NCI-H187 (cell line): Measurements from ENCODE around the gene MESP1.

Source experiments
- DNase-seq, 2 experiments: peaks; one replicate each; lab custom pipeline; 2025; lab: John Stamatoyannopoulos, UW

The MESP1 gene

DNA sequence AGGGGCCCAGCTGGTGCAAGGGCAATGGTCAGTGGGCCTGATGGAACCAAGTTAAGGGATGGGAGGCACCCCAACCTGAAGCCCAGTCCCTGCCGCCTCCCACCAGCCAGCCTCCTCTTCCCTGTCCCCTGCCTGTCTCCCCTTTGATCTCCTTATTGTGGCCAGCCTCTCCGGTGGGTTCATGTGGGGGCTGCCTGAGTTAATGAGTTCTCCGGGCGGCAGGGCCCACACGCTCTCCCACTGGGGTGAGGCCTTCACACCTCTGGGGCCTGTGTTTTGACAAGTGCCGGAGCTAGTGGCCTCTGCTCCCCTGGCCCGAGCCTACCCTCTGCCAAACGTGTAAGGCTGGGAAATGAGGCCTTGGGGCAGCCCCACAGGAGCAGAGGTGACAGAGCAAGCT is 7.2 kb upstream of the MESP1 start:
- no peak for DNase-seq

DNA sequence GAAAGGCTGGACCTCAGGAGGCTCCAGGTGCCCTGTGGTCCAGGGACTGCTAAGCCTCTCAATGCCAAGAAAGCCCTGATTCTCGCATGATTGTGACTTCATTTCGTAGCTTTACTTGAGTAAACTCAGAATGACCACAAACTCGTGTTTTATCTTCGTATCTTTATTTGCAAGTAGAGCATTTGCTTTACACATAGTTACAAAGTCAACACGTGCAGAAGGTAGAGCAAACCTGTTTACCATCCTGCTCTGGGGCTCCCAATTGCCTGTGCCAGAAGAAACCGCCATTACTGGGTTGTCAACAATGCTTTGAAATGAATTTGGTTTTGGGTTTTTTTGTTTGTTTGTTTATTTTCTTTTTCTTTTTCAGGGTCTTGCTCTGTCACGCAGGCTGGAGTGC is 5.8 kb upstream of the MESP1 start:
- no peak for DNase-seq

DNA sequence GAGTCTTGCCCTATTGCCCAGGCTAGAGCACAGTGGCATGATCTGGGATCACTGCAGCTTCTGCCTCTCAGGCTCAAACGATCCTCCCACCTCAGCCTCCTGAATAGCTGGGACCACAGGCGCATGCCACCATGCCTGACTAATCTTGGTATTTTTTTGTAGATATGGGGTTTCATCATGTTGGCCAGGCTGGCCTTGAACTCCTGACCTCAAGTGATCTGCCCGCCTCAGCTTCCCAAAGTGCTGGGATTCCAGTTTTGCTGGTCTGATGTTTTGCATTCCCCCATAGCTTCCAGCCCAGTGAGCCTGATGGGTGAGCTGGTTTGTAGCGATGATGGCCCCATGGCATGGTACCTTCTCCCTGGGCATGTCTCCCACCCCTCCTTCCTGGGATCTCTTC is 4.7 kb upstream of the MESP1 start:
- DNase-seq: no peak

DNA sequence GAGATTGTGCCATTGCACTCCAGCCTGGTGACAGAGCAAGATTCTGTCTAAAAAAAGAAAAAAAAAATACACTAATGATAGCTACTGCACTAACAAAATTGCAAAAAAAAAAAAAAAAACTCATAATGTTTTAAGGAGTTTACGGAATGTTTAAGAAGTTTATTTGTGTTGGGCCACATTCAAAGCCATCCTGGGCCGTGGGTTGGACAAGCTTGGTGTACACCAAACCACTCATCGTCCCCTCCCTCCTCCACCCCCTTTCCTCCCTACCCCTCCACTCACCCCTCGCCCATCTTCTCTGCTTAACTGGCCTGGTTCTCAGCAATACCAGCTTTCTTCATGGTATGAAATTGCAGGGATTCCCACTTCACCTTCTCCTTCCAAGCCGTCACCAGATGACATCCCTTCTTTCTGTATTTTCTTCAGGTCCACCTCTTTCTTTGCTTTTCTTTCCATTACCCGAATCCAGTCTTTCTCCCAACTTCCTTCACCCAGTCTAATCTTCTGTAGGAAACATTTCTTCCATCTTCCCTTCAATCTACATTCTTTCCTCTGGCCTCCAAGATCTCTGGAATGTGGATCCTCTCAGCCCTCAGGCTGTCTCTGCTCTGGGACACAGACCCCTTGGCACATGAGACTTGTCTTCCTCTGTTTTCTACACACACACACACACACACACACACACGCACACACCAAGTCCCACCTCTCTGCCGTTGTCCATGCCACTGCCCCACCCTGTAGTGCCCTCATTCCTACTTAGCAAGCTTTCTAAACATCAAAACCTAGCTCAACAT is 3.5 kb upstream of the MESP1 start:
- DNase-seq: no peak

DNA sequence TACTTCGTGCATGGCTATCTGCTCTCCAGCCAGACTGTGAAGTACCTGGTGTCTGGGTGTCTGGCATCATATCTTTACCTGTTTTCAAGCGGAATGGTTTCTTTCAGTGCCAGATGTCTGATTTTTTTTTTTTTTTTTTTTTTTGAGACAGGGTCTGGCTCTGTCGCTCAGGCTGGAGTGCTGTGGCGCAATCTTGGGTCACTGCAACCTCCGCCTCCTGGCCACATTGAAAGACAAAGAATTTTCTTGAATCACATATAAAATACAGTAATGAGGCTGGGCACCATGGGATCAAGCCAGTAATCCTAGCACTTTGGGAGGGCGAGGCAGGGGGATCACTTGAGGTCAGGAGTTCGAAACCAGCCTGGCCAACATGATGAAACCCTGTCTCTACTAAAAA is 2.8 kb upstream of the MESP1 start:
- DNase-seq: no peak

DNA sequence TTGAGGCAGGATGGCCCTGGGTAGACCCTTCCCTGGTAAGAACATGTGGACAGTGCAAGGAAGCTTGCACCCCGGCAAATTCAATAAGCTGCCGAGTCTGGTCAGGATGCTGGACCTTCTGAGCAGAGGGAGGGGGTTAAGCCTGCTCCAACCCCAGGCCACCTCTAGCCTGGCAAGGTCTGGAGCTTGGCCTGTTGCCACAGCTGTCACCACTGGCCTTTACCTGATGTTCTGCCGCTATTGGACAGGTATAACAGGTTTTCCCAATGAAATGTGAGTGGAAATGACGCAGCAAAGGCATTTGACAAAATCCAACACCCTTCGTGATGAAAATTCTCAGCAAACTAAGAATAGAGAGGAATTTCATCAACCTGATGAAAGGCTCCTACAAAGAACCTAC is 699 bp upstream of the MESP1 start:
- no peak for DNase-seq

DNA sequence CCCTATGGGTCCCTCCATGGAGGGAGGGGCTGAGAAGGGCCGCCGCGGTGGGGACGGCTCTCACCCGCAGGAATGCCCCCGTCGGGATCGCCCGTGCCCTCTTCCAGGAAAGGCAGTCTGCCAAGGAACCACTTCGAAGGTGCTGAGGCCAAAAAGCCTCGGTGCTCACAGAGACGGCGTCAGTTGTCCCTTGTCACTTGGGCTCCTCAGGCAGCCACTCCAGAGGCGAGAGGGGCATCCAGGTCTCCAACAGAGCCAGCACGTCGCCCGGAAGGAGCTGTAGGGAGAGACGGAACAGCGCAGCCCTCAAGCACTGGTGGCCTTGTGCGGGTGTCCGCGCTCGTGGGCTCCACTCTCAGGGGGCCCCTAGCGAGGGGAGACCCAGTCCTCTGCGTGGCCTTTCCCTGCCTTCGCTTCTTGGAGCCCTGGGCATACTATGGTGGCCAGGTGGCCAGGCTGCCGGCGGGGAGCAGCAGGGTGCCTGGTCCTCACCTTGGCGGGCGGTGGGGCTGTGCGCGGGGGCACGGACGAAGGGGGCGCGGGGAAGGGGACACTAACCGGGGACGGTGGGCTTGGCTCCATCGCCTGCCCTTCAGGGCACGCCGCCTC is 994 bp downstream of the MESP1 start:
- DNase-seq: peak in 1 of 2 experiments; percentile 15

DNA sequence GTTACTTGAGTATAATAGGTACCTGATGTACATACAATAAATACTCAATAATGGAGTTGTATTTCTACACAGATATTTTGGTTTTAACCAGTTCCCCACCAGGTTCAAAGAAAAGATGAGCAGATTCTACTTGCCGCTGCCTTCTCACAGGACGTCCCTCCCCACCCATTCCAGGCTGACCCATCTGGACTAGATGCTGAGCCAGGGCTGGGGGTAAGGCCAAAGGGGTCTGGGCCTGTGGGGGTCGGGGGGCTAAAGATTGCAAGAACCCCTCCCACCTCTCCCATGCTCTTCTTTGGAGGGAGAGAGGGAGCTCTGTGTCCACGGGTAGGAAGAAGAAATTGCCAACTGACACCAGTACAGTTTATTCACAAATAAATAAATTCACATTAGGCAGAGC is 1.5 kb downstream of the MESP1 start:
- no peak for DNase-seq

DNA sequence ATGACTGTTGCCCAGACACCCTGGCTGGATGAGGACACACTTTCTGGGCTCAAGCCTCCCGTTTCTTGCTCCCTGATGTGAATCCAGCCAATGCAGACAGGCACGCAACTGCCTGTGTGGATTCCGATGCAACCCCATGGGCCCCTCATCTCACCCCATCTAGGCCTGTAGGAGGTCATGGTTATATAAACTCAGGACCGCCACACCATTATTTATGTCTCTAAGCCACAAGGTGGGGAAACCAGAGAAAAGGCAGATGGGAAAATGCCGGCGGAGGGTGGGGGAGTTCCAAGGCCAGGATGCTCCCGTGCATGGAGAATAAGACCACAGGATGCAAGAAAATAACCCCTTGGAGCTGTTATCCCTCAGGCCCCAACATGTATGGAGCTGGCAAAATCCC is 2.0 kb downstream of the MESP1 start:
- no peak for DNase-seq

DNA sequence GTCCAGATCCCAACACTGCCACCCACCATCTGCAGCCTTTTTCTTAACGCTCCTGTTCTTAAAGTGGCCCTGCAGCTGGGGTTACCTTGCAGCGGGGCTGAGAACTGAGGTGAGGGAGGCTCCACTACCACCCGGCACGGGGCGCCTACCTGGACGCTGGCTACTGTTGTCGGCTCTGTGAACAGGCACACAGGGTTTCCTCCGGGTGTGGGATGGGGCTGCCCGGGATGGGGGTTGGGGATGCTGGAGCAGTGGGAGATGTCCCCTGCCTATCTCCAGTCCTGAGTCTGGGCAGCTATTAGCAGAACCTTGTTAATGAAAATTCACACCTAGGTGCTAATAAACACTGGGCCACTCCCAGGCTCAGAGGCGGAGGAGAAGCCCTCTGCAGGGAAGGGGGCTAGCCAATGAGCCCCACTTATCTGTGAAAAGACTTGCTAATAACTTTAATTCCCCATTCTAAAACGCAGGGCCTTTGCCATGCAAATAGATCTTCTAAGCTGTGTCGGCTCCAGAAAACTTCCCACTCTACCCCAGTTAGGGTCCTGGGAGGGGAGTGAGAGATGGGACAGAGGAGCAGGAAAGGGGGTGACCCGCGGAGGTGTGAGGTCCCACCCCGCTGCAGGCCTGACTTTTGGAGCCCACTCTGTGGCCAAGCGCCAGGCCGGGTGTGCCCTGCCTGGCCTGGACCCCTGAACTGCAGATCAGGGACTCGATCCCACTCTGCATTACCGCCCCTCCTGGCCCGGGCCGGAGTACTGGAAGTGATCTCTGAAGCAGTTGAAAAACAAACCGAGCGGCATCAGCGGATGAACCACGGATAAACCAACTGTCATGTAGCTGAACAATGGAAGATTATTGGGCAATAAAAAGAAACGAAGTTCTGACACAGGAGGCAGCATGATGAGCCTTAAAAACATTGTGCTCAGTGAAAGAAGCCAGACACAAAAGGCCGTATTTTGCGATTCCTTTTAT is 3.1 kb downstream of the MESP1 start:
- no peak for DNase-seq

DNA sequence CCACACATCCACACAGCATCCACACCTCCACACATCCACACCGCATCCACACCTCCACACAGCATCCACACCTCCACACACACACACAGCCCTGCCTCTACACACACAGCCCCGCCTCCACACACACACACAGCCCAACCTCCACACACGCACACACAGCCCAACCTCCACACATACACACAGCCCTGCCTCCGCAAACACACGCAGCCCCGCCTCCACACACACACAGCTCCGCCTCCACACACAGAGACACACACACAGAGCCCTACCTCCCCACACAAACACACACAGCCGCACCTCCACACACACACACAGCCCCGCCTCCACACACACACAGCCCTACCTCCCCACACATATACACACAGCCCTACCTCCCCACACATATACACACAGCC is 4.7 kb downstream of the MESP1 start:
- no peak for DNase-seq

DNA sequence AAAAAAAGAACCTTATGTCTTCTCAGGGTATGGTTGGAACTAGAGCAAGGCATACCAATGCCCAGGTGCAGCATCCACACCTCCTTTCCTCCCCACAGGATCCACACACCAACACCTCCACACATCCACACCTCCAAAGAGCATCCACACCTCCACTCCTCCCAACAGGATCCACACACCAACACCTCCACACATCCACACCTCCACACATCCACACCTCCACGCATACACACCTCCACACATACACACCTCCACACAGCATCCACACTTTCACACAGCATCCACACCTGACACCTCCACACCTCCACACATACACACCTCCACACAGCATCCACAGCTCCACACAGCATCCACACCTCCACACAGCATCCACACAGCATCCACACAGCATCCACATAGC is 5.3 kb downstream of the MESP1 start:
- no peak for DNase-seq

DNA sequence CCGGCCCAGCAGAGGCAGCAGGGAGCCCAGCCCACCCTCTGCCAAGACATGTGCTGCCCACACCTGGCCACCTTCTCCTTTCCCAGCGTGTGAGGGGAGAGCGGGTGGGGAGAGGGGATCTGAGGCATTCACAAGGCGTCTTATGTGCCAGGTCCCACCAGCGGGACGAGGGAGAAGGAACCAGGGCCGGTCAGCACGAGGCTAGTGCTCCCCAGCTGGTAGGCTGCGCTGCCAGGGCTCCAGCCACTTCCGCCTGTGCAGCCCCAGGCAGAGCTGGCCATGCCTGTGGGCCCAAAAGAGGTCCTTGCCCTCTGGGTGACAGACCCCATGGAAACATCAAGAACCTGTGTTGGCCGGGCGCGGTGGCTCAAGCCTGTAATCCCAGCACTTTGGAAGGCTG is 5.9 kb downstream of the MESP1 start:
- no peak for DNase-seq

DNA sequence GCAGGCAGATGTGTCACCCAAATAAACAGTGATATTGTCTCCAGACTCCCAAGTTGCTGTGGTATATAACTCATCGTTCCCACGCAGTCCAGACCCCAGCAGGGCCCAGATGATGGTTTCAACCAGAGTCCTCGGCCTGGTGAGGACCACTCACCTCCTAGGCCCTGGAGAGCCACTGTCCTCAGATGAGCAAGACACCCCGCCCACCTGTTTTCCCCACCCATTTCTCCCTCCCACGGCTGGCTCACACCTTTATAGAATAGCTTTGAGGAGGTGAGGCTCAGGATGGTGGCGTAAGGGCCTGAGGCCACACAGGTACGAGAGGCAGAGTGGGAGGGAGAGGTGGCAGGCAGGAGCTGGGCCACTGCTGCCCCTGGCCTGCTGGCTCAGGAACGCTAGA is 7.5 kb downstream of the MESP1 start:
- no peak for DNase-seq

DNA sequence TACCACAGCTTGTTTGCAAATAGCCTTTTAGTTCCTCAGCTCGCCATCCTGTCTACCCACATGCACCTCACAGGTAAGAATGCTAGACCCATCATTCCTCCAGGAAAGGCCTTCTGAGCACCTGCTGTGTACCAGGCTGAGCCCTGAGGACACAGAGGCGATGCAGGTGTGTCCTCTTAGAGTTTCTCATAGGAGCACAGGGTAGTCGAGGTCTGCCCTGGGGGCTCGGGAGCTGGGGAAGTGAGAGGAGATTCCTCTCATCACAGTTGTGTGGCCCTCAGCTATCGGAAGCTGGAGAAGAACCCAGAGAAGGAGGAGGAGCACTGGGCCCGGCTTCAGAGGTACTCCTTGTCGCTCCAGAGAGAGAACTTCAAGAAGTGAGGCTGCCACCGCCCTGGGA is 8.0 kb downstream of the MESP1 start:
- no peak for DNase-seq

DNA sequence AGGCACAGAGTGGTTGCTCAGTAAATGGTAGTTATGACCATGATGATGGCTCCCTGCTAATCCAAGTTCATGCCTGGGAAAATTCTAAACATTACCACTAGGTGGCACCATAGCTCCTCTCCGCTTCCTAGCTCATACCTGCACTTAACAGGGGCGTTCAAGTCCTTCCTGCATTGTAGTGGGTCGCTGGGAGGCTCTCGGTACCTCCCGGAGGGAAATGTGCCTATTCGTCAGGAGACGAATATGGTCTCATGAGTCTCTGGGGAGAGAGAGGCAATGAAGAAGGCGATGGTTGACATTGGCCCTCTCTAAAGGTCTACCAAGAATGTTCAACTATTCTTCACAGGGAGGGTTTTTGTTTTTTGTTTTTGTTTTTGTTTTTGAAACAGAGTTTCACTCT is 10.9 kb downstream of the MESP1 start:
- peak; percentile 54 for DNase-seq

DNA sequence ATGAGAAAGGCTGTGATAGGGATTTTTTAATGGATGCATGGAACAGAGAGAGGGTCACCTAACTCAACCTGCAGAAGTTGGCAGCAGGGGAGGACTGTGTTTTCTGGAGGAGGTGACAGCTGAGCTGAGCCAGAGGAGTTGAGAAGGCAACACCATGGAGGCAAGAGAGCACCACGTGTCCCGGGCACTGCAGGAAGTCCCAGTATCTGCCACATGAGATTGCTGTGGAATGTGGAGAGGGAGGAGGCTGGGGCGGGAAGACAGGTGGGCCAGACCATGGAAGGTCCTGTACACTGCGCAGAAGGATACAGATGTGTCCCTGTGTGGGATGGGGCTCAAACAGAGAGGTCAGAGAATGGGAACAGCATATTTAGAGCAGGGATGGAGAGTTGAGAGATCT is 15.3 kb downstream of the MESP1 start:
- DNase-seq: no peak

DNA sequence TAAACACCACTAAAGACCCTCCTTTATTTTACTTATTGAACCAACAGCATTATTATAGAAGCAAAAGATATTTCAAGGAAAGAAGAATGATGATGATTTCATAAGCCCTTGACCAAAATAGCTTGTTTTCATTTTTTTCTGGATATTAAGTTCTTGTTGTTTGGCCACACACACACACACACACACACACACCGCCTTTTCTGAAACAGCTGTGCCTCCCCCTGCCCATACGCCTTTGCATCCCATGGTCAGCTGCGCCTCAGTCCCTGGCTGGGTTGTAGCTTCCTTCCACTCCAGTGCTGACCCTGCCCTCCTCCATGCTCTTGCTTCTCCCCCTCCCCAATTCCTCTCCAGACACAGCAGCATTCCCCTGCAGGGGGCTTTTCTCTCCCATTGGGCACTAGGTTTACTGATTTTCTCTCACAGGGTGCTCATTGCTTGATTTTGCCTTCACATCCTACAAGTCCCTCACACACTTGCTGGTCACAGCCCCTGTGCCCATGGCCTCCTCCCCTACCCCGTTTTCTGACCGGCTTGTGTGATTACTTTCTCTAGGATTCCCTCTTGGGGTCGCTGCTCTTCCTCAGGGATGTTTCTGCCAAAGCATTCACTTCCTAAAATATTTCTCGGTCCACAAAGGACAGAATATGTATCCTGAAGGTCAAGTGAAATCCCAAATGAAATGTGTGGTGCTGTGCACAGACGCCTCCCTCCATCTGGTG is 18.4 kb downstream of the MESP1 start:
- no peak for DNase-seq

DNA sequence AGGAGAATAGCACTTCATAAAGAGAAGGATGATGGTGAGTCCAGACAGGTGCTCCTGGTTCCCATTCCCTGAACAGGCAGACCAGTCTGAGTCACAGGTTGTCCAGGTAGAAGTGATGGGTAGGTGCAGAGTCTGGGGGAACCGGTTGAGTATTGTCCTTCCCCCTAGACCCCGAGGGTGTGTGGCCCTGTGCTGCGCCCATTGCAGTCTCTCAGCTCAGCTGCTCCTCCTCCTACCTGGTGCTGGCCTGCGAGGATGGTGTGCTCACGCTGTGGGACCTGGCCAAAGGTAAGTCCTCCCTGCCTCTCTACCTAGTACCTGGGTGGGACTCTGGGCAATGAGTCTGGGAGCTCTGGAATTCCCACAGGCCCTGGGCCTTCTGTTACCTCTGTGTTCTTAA is 19.8 kb downstream of the MESP1 start:
- no peak for DNase-seq

DNA sequence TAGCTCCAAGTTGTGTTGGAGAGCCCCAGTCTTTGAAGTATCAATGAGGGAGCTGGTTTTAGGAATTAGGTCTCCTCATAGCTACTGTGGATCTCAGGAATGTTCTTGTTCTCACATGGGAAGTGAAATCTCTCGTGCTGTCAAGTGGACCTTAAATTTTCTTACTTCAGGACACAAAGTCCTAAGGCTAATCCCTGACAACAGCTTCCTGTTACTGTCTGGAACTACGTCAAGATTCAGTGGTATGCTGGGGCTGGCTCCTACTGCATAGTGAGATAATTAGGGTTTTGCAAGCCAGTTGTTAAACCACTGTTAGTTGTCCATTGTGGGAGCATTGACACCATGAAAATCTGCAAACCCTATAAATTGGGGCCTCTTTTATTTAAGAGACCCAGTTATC is 22.8 kb downstream of the MESP1 start:
- no peak for DNase-seq

DNA sequence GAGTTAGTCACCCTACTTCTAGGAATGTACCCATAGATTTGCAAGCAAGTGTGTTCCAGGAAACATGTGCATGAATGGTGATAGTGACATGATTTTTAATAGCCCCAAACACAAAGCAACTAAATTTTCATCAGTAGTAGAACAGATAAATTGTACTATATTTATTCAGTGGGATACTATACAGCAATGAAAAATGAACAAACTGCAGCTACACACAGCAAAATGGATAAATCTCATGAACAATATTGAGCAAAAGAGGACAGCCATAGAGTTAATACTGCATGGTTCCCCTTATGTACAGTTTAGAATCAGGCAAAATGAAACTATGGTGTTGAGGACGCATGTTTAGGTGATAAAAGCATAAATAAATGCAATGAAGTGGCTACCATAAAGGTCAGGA is 26.0 kb downstream of the MESP1 start:
- DNase-seq: no peak

DNA sequence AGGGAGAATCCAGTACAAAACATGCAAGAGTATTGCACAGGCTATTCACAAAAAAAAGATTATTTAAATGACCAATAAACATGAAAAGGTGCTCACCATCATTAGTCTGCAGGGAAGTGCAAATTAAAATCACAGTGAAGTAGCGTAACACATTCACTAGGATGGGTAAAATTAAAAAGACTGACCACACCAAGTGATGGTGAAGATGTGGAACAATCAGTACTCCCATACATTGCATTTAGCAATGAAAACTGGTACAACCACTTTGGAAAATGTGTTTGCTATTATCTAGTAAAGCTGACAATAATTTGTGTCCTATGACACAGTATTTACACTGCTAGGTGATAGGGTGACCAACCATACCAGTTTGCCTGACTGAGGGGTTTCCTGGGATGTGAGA is 26.4 kb downstream of the MESP1 start:
- DNase-seq: no peak
